H1 (cell line): ENCODE measurements around the gene CMSS1. TPM values are rescaled to one million over a fixed set of nuclear protein-coding genes. Genes with fewer than 3 reads are reported as not detected.

Experiments
- BRCA1 ChIP-seq: IDR thresholded peaks from 2 replicates; pipeline ENCODE4 v1.6.1; 2012; ENCODE audit warnings: low read depth, low read length, improper control_type of control experiment
- CBX8 ChIP-seq: fragments of 300-800, 300-1000 bp; sonication (generic); IDR thresholded peaks from 2 replicates; pipeline ENCODE4 v1.7.1; 2016; ENCODE audit warnings: low read depth, low read length, borderline replicate concordance
- RFX5 ChIP-seq: IDR thresholded peaks from 2 replicates; pipeline ENCODE4 v1.6.1; 2011; ENCODE audit warnings: low read depth, low read length, improper control_type of control experiment, borderline replicate concordance
- SIX5 ChIP-seq: IDR thresholded peaks from 2 replicates; pipeline ENCODE4 v1.6.1; 2011; ENCODE audit warnings: mild to moderate bottlenecking, low read depth, low read length
- TAF7 ChIP-seq: optimal IDR thresholded peaks from 2 replicates; pipeline ENCODE3; 2011; ENCODE audit warnings: low read depth, mild to moderate bottlenecking, inconsistent platforms, low read length, moderate library complexity, borderline replicate concordance
- TBP ChIP-seq: IDR thresholded peaks from 2 replicates; pipeline ENCODE4 v1.6.1; 2011; ENCODE audit warnings: low read depth, low read length, improper control_type of control experiment
- polyA plus RNA-seq, 7 experiments: library from polyadenylated mRNA; depleted of rRNA in 3 of 7; stranded (reverse) in 5 of 7; unstranded in 2 of 7; fragments of >200 nt in 5 of 7; fragments of 200-250 nt in 2 of 7; gene quantifications; 1 replicate in 5 of 7; 2 replicates in 1 of 7; 4 replicates in 1 of 7; pipeline versions ENCODE4 v1.2.1 to v1.2.3, GENCODE V29; 2011 to 2013; ENCODE audit warnings: missing spikeins in 2 of 7, mixed read lengths in 2 of 7
- total RNA-seq: library from RNA; stranded (reverse); fragmentation: NEBNext Ultra II Directional; extraction: Animal tissue kit (Norgen Biotek cat#: 25700); gene quantifications from 2 replicates; pipeline ENCODE4 v1.2.1, GENCODE V29; 2021

Gene CMSS1
- total and polyA plus RNA-seq, 2 of the 8 experiments (the other 6 are each of a cell fraction or from before 2014, with no cell fraction given): 15.2 to 75.1 TPM

DNA sequence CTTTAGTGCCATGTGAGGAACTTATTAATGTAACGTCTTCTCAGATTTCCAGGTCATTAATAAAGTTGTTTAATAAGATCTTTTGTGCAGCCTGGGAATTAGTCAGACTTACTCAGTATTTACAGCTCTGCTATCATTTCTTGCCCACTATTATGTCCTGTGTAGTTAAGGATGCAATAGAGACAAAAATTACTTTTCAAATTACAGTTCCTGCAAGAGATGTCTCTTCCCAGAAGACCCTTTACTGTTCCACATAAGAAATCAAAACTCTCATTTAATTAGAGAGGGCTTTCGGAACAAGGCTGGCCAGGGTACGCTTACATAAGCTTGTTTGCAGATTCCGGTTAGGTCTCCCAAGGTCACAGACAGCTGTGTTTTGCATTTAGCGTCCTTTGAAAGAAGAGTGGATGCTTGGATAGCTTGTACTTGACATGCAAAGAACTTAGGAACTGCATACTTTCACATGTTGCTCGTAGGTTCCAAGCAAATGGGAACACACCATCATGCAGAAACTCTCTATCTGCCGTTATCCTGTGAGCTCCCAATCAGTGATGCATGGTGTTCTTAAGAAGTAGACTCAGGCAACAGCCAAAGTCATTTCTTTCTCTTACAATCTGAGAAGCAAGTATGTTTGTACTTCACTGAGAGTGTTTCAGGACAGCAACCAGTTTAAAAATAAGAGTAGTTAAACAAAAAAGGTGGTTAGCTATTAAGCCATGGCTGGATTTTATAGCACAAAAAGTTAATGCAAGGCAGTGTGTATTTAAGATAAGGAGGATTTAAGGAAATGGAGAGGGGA is 259.3 kb downstream of the CMSS1 start (continued):
- TF ChIP-seq TBP (no peak), SIX5 (no peak), BRCA1 (no peak), TAF7 (no peak), RFX5 (no peak), CBX8 (no peak)
